GM18951 (cell line): ENCODE results near the gene EIF4A3.

Experiments
- POLR2A ChIP-seq: IDR thresholded peaks from 4 replicates; pipeline ENCODE4 v1.6.1; 2011; ENCODE audit warnings: mild to moderate bottlenecking; ENCODE audit not compliant: insufficient read length, insufficient read depth; ENCODE audit errors: extremely low read depth
- in situ Hi-C: fragments of 300-500 bp; cut with MboI; formaldehyde crosslinking; loops from one replicate; pipeline ENCODE4 v1.12.0; 2022; ENCODE audit warnings: low sequenced_read_pairs, mixed read lengths, inconsistent platforms; ENCODE audit not compliant: unreplicated experiment

EIF4A3 gene

DNA sequence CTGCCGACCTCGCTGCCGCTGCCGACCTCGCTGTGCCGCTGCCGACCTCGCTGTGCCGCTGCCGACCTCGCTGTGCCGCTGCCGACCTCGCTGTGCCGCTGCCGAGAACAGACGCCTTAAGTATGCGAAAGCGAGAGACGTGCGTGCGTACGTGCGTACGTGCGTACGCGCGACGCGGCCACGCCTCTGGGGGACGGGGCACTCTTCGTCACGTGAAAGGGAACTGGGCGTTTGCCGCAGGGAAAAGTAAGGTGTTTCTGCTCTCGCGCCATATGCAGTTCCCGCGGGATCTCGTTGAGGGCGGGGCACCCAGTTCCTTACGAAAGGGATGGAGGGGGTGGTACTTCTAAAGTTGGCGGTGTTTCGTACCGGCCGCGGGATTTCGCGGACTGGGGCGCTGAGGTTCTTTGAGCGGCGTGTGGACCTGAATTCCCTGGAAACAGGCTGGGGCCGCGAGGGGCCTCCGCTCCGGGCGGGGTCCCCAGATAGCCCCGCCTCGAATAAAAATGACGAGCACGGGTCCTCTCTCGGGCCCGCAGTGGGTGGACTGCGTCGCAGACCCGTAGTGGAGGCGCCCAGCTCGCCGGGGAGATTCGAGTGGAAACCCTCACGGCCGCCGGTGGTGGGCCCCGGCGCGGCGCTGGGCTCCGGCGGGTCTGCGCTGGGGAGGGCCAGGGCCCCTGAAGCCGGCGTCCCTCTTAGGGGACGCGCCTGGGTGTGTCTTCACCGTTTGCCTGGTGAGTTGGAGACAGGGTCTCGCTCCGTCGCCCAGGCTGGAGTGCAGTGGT lies at the start of gene EIF4A3:
TSS of gene EIF4A3 (minus strand) at position 94 of the 788 bp plus-strand sequence. CDS start 167 bp downstream, outside the sequence.
- TF ChIP-seq POLR2A: peak; percentile 99
- in situ Hi-C loops: no loop called here

DNA sequence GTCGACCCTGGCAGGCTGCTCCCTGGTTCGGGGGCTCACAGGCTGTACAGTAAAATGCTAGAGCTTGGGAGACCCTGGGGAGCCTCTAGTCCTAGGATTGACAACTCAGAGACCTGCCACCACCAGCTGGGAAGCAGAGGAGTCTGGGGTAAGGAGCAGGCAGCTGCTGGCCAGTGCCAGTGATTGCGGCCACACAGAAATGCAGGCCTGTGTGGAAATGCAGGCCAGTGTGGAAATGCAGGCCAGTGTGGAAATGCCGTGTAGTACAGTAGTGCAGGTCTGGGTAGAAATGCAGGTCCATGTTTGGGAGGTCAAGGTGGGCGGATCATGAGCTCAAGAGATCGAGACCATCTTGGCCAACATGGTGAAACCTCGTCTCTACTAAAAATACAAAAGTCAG lies 49.7 kb upstream of the EIF4A3 start:
- in situ Hi-C loops: no loop called here
- TF ChIP-seq POLR2A: no peak

DNA sequence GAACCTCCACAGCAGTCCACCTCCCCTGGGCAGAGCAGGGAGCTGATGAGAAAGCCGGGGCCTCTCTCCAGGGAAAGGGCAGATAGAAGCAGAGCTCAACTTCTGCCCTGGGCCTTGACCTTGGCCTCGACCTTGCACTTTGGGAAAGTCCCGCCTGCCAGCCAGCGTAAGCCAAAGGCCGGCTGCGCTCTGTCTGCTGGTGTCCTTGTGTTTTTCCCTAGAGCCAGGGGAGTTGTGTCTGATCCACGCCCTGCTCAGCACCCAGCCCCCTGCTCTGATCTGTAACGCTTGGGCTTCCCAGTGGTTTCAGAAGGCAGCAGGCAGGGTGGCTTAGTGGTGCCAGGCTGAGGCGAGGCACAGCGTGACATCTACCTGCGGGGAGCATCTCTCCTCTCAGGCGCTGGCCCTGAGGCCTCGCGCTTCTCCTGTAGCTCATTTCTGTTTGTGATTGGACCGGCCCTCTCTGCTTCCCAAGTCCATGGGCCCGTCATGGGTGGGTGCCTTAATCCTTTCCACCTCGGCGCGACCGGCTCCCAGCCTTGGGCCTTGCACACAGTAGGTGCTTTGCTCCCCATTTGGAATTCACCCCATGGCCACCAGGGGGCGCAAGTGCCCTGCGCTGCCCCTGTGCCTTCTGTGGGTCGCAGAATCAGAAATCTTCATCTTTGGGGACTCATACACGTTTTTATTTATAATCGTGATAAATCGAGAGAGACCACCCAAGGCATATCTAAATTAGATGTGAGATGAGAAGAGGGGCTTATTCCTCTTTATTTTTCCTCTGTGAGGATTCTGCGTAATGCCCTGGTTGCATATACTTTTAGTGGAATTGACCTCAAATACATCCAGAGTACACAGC lies 49.0 kb upstream of the EIF4A3 start:
- no peak for TF ChIP-seq POLR2A
- in situ Hi-C loops: no loop called here

DNA sequence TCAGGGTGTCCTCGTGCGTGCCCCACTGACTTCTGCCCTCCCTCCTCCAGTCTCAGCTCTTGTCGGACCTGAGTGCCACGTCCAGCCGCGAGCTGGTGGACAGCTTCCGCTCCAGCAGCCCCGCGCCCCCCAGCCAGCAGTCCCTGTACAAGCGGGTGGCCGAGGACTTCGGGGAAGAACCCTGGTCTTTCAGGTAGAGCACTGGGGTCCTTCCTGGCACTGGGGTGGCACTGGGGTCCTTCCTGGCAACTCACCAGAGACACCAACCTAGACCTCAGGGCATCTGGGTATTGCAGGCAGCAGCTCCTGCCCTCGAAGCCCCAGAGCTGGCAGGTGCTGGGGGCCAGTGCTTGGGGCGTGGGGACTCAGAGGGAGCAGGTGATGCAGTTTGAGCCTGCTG lies 48.2 kb upstream of the EIF4A3 start:
- no peak for TF ChIP-seq POLR2A
- in situ Hi-C loops: no loop called here

DNA sequence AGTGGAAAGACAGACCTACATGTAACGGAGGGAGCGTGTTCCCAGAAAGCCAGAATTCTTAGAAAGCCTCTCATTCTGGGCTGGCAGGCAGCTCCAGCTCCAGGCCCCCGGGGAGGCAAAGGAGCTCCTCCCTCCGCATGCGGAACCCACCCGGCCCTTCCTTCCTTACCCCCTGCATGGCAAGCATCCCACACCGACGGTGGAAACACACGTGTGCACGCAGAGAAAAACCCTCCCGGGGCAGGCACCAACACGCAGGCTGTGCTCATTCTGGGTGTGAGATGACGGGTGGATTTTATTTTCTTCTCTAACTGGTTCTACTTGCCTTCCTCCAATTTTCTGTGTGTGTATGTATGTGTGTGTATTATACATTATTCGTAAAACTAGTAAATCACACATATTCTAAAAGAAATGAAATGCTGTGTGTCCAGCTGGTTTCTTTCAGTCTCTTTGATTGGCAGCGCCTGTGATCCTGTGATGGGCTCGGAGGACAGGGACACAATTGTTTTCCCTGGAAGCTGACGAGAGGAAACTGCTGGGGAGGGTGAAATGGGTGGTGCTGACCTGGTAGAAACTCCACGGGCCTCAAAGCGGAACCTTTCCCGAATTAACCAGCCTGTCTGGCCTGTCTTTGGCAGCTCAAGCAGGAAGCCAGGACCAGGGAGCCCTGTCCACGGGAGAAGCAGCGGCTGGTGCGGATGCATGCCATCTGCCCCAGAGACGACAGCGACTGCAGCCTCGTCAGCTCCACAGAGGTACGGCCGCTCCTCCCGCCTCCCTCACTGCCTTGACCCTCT lies 45.1 kb upstream of the EIF4A3 start:
- no peak for TF ChIP-seq POLR2A
- in situ Hi-C loops: no loop called here

DNA sequence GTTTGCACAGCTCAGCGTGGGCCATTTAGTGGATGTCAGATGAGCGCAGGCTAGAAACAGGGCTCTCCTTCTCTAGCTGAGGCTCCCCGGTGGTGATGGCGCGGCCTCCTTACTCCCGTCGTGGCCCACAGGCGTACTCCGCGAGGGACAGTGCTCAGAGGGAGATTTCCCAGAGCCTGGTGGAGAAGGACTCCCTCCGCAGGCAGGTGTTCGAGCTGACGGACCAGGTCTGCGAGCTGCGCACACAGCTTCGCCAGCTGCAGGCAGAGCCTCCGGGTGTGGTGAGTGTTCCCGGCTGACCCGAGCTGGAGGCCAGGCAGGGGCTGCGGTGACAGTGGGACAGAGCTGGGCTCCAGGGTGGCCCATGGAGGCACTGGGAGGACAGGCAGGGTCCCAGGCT lies 44.3 kb upstream of the EIF4A3 start:
- in situ Hi-C loops: no loop called here
- TF ChIP-seq POLR2A: no peak

DNA sequence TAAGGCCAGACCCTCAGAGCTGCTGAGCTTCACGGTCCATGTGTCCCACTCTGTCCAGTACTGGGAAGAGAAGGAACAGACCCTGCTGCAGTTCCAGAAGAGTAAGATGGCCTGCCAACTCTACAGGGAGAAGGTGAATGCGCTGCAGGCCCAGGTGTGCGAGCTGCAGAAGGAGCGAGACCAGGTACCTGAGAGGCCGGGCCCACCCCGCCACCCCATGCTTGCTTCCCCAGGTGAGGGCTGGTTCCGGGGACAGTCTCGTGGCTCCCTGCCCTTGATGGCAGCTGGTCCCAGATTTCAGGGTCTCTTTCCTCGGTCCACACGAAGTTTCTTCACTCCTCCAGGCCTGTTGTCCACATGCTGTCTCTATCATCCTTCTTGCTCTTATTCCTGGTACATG lies 43.8 kb upstream of the EIF4A3 start:
- in situ Hi-C loops: no loop called here
- no peak for TF ChIP-seq POLR2A

DNA sequence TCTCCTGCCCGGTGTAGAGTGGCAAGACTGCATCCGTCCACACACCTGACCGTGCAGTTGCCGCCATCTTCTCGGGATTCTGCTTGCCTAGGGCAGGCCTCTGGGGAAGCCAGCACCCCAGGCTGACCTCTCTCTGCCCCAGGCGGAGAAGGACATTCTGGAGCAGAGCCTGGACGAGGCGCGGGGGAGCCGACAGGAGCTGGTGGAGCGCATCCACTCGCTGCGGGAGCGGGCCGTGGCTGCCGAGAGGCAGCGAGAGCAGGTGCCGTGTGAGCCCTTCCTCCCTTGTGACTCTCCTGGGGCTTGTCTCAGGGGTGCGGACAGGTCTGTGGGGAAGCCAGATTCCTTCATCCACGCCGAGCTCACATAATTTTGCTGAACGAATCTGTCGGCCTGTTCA lies 42.7 kb upstream of the EIF4A3 start:
- TF ChIP-seq POLR2A: no peak
- in situ Hi-C loops: no loop called here

DNA sequence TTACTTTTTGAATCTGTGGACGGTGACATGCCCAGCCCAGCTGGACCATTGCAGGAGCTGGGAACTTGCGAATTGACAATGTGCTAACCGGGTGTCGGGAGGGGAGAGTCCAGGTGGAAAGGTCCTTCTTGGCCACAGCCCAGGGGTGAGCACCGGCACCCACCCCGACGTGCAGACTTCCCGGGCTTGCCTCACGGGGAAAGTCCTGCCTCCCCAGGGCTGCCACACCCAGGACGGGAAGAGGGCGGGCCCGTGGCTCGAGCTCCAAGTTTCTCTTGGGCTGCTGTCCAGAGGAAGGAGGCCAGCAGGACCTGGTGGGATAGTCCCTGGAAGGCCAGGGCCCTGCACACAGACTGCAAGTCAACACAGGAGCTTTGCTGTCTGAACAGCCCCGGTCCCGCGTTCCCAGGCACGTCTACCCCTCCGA lies 40.6 kb upstream of the EIF4A3 start:
- in situ Hi-C loops: no loop called here
- no peak for TF ChIP-seq POLR2A

DNA sequence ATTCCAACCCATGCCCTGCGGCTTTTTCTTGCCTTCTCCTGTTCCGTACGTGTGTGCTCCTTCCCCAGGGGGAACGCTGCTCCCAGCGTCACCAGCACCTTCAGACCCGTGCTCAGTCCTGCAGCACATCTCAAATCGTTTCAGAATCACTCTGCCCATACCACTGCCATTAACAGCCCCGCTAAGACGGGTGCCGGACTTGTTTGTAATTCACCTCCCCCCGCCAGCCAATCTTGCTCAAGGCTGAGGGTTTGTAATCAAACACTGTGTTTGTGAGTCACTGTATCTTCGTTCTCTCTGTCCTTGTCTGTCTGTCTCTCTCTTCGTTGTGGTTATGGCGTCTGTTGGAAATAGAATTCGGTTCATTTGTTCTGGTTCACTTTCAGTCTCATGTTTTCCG lies 40.2 kb upstream of the EIF4A3 start:
- in situ Hi-C loops: no loop called here
- no peak for TF ChIP-seq POLR2A

DNA sequence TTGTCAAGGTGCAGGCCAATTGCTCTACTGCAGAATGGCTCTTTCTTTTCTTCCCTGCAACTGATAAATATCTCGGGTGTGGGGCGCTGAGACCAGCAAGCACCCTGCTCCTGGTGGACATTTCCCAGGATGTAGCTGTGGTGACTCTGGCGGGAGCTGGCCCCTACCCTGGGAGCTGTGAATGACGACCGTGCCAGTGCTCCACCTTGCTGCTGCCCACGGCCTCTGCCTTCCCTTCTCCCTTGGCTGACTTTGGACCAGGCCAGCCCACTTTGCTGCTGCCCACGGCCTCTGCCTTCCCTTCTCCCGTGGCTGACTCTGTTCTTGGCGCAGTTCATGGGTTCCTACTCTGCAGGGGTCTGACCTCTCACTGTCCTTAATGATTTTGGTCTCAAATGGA lies 39.0 kb upstream of the EIF4A3 start:
- in situ Hi-C loops: no loop called here
- no peak for TF ChIP-seq POLR2A

DNA sequence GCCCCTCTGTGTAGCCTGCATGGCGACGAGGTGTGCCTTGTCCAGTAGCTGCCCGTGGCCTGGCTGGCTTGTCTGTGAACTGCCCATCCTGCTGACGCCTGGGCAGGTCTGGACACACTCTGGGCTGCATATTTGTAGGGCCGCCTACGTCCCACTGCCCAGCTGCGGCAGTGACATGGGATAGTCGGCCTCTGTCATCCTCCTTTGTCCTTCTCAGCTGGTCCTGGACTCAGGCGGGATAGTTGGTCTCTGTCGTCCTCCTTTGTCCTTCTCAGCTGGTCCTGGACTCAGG lies 37.4 kb upstream of the EIF4A3 start:
- TF ChIP-seq POLR2A: no peak
- in situ Hi-C loops: no loop called here

DNA sequence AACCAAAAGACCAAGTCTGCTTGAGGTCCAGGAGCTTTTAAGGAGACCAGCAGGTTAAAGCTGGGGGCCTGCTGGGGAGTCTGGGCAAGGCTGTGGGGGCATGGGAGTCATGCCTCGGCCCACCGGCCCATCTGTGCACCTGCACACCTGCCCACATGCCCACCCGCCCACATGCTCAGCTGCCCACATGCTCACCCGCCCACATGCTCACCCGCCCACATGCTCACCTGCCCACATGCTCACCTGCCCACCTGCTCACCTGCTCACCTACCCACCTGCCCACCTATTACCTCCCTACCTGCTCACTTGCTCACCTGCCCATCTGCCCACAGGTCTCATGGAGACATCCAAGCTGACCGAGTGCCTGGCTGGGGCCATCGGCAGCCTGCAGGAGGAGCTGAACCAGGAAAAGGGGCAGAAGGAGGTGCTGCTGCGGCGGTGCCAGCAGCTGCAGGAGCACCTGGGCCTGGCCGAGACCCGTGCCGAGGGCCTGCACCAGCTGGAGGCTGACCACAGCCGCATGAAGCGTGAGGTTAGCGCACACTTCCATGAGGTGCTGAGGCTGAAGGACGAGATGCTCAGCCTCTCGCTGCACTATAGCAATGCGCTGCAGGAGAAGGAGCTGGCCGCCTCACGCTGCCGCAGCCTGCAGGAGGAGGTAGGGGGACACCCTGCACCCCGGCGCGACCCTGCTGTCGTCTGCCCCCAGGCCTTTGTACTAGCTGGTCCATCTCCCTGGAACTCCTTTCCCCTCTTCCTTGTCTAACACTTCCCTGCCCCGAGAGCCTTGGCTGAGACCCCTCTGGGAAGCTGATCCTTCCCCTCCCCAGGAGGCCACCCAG lies 36.9 kb upstream of the EIF4A3 start:
- no peak for TF ChIP-seq POLR2A
- in situ Hi-C loops: no loop called here

DNA sequence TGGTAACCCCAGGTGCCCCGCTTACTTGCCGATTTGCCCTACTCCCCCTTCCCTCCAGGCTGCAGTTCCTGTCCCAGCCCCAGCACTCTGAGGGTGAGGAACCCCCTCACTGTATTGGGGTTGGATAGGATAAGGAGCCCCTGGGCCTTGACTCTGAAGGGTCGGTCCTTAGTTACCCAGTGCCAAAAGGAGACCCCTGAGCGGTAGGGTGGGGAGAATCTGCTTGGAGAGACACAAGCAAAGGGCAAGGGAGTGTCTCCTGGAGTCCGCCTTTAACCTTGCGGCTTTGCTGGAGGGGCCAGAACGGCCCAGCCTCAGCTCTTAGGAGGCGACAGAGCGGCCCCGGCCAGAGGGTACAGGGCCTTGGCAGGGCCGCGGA lies 35.9 kb upstream of the EIF4A3 start:
- in situ Hi-C loops: no loop called here
- no peak for TF ChIP-seq POLR2A
